Fibroblast of lung (primary cell): ENCODE results near the gene PLA2G2C.

ENCODE experiments used
- EZH2 ChIP-seq: IDR thresholded peaks from 2 replicates; pipeline ENCODE4 v1.5.1; 2012; ENCODE audit warnings: low read length, control low read depth, mild to moderate bottlenecking; ENCODE audit errors: missing control alignments
- TF ChIP-seq, protein P1 (sequence below), 2 donors: IDR thresholded peaks in 1 of 2; conservative IDR thresholded peaks in 1 of 2; 1 replicate in 1 of 2; 2 replicates in 1 of 2; pipeline ENCODE4 v1.5.1; 2011 to 2012; ENCODE audit warnings: low read length in 2 of 2, control low read depth in 1 of 2, inconsistent platforms in 1 of 2, low read depth in 1 of 2, mild to moderate bottlenecking in 1 of 2

DNA sequence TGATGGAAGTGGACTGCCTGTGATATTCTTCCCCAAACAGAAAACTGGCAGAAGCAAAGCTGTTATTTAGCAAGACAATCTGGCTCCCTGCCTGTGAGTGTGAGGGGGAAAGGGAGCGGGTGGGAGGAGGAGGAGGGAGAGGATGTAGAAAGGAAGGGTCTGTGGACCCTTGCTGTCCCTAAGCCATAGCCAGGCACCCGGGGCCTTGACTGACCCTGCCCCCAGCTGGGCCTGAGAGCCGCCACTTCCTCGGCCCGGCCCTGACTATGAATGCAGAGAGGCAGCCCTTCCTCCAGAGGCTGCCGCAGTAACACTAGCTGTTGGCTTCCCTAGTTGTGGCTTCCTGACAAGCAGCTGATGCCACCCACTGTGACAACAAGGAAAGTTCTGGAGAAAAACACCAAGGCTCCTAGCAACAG, 33.3 kb downstream of the PLA2G2C start:
- TF ChIP-seq, protein P1, sequence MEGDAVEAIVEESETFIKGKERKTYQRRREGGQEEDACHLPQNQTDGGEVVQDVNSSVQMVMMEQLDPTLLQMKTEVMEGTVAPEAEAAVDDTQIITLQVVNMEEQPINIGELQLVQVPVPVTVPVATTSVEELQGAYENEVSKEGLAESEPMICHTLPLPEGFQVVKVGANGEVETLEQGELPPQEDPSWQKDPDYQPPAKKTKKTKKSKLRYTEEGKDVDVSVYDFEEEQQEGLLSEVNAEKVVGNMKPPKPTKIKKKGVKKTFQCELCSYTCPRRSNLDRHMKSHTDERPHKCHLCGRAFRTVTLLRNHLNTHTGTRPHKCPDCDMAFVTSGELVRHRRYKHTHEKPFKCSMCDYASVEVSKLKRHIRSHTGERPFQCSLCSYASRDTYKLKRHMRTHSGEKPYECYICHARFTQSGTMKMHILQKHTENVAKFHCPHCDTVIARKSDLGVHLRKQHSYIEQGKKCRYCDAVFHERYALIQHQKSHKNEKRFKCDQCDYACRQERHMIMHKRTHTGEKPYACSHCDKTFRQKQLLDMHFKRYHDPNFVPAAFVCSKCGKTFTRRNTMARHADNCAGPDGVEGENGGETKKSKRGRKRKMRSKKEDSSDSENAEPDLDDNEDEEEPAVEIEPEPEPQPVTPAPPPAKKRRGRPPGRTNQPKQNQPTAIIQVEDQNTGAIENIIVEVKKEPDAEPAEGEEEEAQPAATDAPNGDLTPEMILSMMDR (conservative IDR thresholded peaks at IDR 0.05 in 1 of 2, IDR thresholded peaks at IDR 0.05 in 1 of 2; ENCODE audit: low read depth in 1 of 2, low read length in 2 of 2), result no peak
- TF ChIP-seq EZH2, result no peak
